SK-N-DZ (cell line): Measurements from ENCODE around the gene SEPTIN6. TPM values are rescaled to one million over a fixed set of nuclear protein-coding genes. Genes with fewer than 3 reads are reported as not detected.

Experiments
- DNase-seq: peaks from one replicate; pipeline ENCODE4 v3.0.0-alpha.2; 2015; ENCODE audit warnings: low spot score
- polyA plus RNA-seq, 2 experiments: library from polyadenylated mRNA; depleted of rRNA; stranded (reverse); fragments of >200 nt; gene quantifications; 2 replicates each; pipeline ENCODE4 v1.2.3, GENCODE V29; 2014

Gene SEPTIN6
- polyA plus RNA-seq (2014; cell fraction: cytosol; rRNA removed) = 59.9 and 65.6 TPM in 2 replicates
- polyA plus RNA-seq (2014; cell fraction: nucleus; rRNA removed) = 36.4 and 37.4 TPM in 2 replicates

DNA sequence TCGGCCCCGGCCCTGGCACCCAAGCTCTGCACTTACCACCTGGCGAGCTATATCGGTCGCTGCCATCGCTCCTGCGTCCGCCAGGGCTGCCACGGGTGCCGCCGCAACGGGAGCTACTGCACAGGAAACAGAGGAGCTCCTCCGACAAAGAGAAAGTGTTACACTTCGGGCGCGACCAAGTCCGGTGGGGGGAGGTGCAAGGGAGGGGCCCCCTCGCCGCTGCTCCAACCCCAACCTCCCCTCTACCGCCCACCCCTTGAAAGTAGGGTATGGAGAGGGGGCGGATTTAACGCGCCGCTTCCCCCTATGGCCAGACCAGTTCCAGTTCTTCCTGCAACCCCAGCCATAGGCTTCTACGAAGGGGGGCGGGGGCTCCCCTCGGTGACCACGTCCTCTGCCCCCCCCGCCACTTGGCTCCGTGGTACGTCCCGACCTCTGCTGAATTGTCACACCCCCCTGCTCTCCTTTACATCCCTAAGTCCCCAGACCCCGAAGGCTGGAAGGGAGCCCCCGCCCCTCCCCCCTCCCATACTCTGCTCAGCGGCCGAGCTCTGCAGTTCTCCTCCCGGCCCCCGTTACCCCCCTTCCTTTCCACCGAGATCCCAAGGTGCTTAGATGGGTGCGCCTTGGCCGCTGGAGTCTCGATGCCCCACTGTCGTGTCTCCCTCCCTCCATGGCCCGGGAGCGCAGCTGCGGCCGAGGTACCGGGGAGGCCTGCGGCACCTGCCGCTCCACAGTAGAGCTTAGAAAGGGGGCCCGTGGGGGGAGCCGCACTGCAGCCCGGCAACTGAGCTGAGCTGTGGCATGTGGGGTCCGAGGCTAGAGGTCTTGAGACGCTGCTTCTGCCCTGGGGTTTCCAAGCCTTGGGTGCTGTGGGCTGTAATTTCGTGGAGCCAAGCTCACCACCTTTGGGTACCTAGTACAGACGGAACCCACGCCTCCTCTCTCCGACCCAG is at the start of gene SEPTIN6:
Gene SEPTIN6, minus strand, starts transcription at position 129 of the 956 bp plus-strand sequence. Its CDS starts 63 bp downstream, at position 66.
- DNase-seq = peak; percentile 84

DNA sequence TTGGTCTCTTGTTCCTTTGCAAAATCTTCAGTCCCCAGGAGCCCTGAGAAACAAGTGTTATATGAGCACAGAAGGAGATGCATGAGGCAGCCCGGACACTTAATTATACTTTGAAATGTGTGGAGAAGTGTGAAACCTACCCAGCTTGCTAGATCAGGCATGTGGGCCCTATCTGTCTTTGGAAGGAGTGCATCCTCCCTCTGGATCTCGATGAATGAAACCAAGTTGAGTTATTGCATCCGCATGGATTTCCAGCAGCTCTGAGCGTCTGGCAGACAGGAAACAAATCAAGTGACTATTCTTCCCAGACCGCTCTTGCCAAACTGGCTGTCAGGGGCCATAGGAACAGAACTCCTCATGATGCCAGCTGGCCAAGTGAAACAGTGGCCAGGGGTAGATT is 45.8 kb upstream of the SEPTIN6 start:
- no peak for DNase-seq

GRCh38 chrX:119736206-119736764 is 43.3 kb upstream of the SEPTIN6 start:
- no peak for DNase-seq

- DNase-seq = no peak
These were observed 42.5 kb upstream of the SEPTIN6 start for GRCh38 chrX:119735467-119735866.

- DNase-seq = no peak
These were observed 42.0 kb upstream of the SEPTIN6 start for GRCh38 chrX:119734897-119735339.

DNA sequence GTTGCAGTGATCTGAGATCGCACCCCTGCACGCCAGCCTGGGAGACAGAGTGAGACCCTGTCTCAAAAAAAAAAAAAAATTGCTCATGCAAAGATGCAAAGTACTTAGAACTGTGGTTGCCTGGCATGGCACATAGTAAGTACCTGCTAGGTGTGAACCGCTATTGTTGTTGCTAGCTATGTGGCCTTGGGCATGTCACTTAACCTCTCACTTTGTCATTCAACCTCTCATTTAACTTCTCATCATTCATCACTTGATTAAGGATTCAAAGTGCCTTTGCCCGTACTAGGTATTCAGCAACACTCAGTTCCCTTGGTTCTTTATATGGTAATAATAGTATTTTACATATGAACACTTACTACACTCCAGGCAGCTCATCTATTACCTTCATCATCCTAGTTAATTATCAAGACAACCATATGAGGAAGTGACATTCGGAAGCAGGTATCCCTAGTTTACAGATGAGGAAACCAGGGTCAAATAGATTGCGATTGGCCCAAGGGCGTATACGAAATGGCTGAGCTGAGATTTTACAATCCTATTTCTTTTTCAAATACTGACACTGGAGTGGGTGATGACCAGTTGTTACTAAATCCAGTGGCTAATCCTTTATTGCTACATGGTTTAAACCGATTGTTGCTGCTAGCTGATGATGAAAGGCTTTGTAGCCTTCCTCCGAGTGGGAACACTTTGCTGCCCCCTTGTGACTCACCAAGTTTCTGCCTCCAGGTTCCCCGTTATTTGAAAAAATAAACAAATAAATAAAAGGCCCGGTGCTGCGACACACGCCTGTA is 36.6 kb upstream of the SEPTIN6 start:
- DNase-seq = peak; percentile 46

GRCh38 chrX:119728487-119728886 is 35.5 kb upstream of the SEPTIN6 start:
- DNase-seq = peak; percentile 41

DNA sequence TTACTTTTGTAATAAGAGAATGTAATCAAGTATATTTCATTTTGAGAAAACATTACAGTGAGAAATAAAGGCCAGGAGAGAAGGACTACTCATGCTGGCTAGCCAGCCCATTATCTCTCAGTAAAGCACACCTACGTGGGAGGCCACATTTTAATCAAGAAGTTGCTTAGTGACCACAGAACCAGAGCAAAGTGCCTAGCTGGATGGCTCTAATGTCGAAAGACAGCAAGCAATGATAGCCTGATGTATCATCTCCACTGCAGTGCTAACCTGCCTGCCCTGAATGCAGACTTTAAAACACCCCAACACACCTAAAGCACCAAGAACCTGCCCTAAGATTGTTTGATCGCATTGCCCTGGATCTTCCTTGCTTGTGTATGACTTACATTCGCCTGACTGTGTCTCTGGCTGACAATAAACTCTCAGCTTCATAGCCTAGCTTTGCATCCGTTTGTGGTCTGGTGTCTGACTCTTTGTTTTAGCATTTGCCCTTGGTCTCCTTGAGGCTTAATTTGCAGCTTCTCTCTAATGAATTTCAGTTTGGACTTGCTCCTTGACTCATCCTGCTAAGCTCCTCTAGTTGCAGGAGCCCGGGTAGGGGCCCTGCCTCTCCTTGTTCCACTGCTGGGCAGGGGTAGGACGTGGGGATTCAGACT is 34.1 kb upstream of the SEPTIN6 start:
- no peak for DNase-seq

DNA sequence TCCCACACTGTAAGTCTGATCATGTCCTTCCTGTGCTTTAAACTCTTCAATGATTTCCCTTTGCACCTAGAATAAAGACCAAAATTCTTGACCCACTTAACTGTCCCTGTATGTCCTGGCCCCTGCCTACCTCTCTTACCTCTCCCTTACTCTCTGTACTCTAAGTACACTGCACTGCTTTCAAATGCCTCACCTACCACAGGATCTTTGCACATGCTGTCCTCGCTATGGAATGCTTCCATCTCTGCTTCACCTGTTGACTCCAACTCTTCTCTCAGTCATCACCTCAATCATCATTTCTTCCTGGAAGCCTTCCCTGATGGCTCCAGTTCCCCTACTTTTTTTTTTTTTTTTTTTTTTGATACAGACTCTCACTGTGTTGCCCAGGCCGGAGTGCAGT is 29.0 kb upstream of the SEPTIN6 start:
- DNase-seq = no peak

- DNase-seq = no peak
These were observed 28.5 kb upstream of the SEPTIN6 start for GRCh38 chrX:119721487-119721886.

GRCh38 chrX:119709630-119710029 is 16.7 kb upstream of the SEPTIN6 start:
- no peak for DNase-seq

GRCh38 chrX:119708936-119709335 is 16.0 kb upstream of the SEPTIN6 start:
- DNase-seq = no peak

- no peak for DNase-seq
These were observed 13.6 kb upstream of the SEPTIN6 start for GRCh38 chrX:119706616-119707015.

DNA sequence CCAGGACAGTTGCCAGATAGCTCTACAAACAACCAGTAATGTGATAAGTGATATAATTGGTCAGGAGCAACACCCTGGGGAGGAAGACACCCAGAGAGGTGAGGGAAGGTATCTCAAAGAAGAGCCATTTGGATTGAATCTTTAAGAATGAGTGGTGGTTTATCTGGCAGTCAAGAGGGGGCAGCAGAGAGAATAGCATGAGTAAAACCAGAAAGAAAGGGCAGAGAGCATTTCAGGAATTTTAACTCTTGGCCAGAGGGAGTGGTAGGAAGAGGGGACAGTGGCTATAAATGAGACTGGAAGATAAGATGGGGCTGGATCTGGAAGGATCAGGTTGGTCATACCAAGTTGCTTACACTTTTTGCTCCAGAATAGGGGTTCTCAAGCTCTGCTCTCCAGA is 5.9 kb upstream of the SEPTIN6 start:
- DNase-seq = peak; percentile 59

- DNase-seq = no peak
These were observed 3.4 kb upstream of the SEPTIN6 start for GRCh38 chrX:119696251-119696890.

DNA sequence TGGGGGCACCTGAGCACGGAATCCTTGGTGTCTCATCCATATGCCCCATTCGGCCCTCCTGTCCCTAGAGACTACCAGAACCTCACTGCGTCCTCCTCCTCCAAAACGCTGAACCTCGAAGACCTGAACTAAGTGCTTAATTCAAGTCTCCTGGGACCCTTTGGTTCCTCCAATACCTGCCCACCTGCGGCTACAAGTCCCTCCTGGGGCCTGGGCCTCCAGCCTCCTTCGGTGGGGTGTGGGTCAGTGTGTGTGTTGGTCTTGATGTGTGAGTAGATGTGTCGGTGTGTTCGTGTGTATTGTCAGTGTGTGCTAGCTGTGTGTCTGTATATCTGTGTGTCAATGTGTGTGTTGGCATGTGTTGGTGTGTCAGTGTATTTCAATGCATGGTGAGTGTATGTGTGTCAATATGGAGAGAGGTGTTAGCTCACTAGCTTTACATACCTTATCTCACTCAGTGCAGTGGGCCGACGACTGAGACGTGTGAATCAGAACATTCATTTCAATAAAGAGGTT is 2.6 kb upstream of the SEPTIN6 start:
- DNase-seq = no peak

- peak; percentile 55 for DNase-seq
These were observed 1.9 kb upstream of the SEPTIN6 start for GRCh38 chrX:119694601-119695534.

- peak; percentile 7 for DNase-seq
These were observed 1.1 kb upstream of the SEPTIN6 start for GRCh38 chrX:119693996-119694451.
